HEK293 (cell line): ENCODE results near the gene C7orf57.
A peak's percentile ranks its signal among the peaks of the same experiment; 100 is the strongest.

ENCODE experiments used
- CTCF ChIA-PET: fragments of 350-600 bp; formaldehyde crosslinking; extraction: SDS; loops from one replicate; lab custom pipeline; 2021; ENCODE audit warnings: antibody characterized with exemption; lab: Yijun Ruan, JAX
- POLR2A ChIA-PET: fragments of 300-600 bp; formaldehyde crosslinking; extraction: SDS; loops from one replicate; lab custom pipeline; 2020; ENCODE audit warnings: antibody characterized with exemption, inconsistent platforms; lab: Yijun Ruan, JAX
- H3K27ac ChIP-seq: fragments of 200-500 bp; sonication (Bioruptor generic); 2 replicates; pipeline ENCODE4 v1.5.1; 2014; ENCODE audit warnings: low read depth, low read length, control low read depth, inconsistent platforms; ENCODE audit errors: extremely low read depth
- H3K36me3 ChIP-seq, 2 experiments: fragments of 200-500 bp in 1 of 2; sonication (Bioruptor generic) in 1 of 2; 1 replicate in 1 of 2; 2 replicates in 1 of 2; pipeline ENCODE4 v1.5.1; 2014 to 2017; ENCODE audit warnings: inconsistent platforms in 2 of 2, low read length in 2 of 2; ENCODE audit not compliant: control insufficient read depth in 2 of 2, insufficient read depth in 1 of 2
- H3K4me1 ChIP-seq: fragments of 200-500 bp; sonication (Bioruptor generic); 2 replicates; pipeline ENCODE4 v1.5.1; 2014; ENCODE audit warnings: mild to moderate bottlenecking, low read length, inconsistent platforms; ENCODE audit not compliant: control insufficient read depth, insufficient read depth
- H3K4me3 ChIP-seq: 2 replicates; pipeline ENCODE4 v1.5.1; 2011; ENCODE audit warnings: low read depth, mild to moderate bottlenecking, control low read depth, low read length, moderate library complexity
- H3K9me3 ChIP-seq: fragments of 200-500 bp; sonication (Bioruptor generic); 2 replicates; pipeline ENCODE4 v1.5.1; 2014; ENCODE audit warnings: low read depth, low read length, inconsistent platforms; ENCODE audit not compliant: control insufficient read depth, insufficient read depth
- GLIS1 ChIP-seq: fragments of 450-650 bp; formaldehyde crosslinking; IDR thresholded peaks from 2 replicates; pipeline ENCODE4 v1.5.1; 2016; ENCODE audit warnings: missing biosample characterization, missing genetic modification characterization
- KLF17 ChIP-seq: fragments of 450-650 bp; formaldehyde crosslinking; IDR thresholded peaks from 2 replicates; pipeline ENCODE4 v1.5.1; 2016; ENCODE audit warnings: missing biosample characterization, missing genetic modification characterization
- PRDM6 ChIP-seq: fragments of 450-650 bp; formaldehyde crosslinking; IDR thresholded peaks from 2 replicates; pipeline ENCODE4 v1.5.1; 2017; ENCODE audit warnings: missing biosample characterization, missing genetic modification characterization
- SP3 ChIP-seq: fragments of 450-650 bp; formaldehyde crosslinking; IDR thresholded peaks from 2 replicates; pipeline ENCODE4 v1.5.1; 2016; ENCODE audit warnings: missing biosample characterization, missing genetic modification characterization
- SP7 ChIP-seq: fragments of 450-650 bp; formaldehyde crosslinking; IDR thresholded peaks from 2 replicates; pipeline ENCODE4 v1.5.1; 2016; ENCODE audit warnings: missing biosample characterization, missing genetic modification characterization
- ZBTB44 ChIP-seq: fragments of 450-650 bp; IDR thresholded peaks from 2 replicates; pipeline ENCODE4 v1.5.1; 2018; ENCODE audit warnings: missing biosample characterization, mild to moderate bottlenecking, missing genetic modification characterization
- ZBTB48 ChIP-seq: fragments of 450-650 bp; formaldehyde crosslinking; IDR thresholded peaks from 2 replicates; pipeline ENCODE4 v1.5.1; 2016; ENCODE audit warnings: missing biosample characterization, missing genetic modification characterization
- ZBTB49 ChIP-seq: fragments of 450-650 bp; formaldehyde crosslinking; IDR thresholded peaks from 2 replicates; pipeline ENCODE4 v1.5.1; 2016; ENCODE audit warnings: missing biosample characterization, missing genetic modification characterization, low read depth
- ZEB2 ChIP-seq: fragments of 450-650 bp; formaldehyde crosslinking; IDR thresholded peaks from 2 replicates; pipeline ENCODE4 v1.5.1; 2016; ENCODE audit warnings: missing biosample characterization, missing genetic modification characterization
- ZFP69B ChIP-seq: fragments of 450-650 bp; formaldehyde crosslinking; IDR thresholded peaks from 2 replicates; pipeline ENCODE4 v1.5.1; 2016; ENCODE audit warnings: missing biosample characterization, missing genetic modification characterization
- ZNF157 ChIP-seq: fragments of 450-650 bp; formaldehyde crosslinking; IDR thresholded peaks from 2 replicates; pipeline ENCODE4 v1.5.1; 2016; ENCODE audit warnings: missing biosample characterization, missing genetic modification characterization
- ZNF184 ChIP-seq: fragments of 450-650 bp; IDR thresholded peaks from 2 replicates; pipeline ENCODE4 v1.5.1; 2018; ENCODE audit warnings: missing biosample characterization, mild to moderate bottlenecking, missing genetic modification characterization
- ZNF2 ChIP-seq: fragments of 450-650 bp; formaldehyde crosslinking; IDR thresholded peaks from 2 replicates; pipeline ENCODE4 v1.5.1; 2016; ENCODE audit warnings: missing biosample characterization, missing genetic modification characterization
- ZNF211 ChIP-seq: fragments of 450-650 bp; formaldehyde crosslinking; IDR thresholded peaks from 2 replicates; pipeline ENCODE4 v1.5.1; 2016; ENCODE audit warnings: low read depth, missing biosample characterization, missing genetic modification characterization
- ZNF23 ChIP-seq: fragments of 450-650 bp; formaldehyde crosslinking; IDR thresholded peaks from 2 replicates; pipeline ENCODE4 v1.5.1; 2016; ENCODE audit warnings: missing biosample characterization, missing genetic modification characterization, borderline replicate concordance
- ZNF24 ChIP-seq: fragments of 450-650 bp; formaldehyde crosslinking; IDR thresholded peaks from 2 replicates; pipeline ENCODE4 v1.5.1; 2016; ENCODE audit warnings: missing biosample characterization, missing genetic modification characterization
- ZNF248 ChIP-seq: fragments of 450-650 bp; formaldehyde crosslinking; IDR thresholded peaks from 2 replicates; pipeline ENCODE4 v1.5.1; 2017; ENCODE audit warnings: missing biosample characterization, missing genetic modification characterization
- ZNF324 ChIP-seq: fragments of 450-650 bp; formaldehyde crosslinking; IDR thresholded peaks from 2 replicates; pipeline ENCODE4 v1.5.1; 2016; ENCODE audit warnings: missing biosample characterization, missing genetic modification characterization
- ZNF341 ChIP-seq: fragments of 450-650 bp; formaldehyde crosslinking; IDR thresholded peaks from 2 replicates; pipeline ENCODE4; 2016; ENCODE audit warnings: low read depth, missing biosample characterization, missing genetic modification characterization
- ZNF354C ChIP-seq: fragments of 450-650 bp; formaldehyde crosslinking; IDR thresholded peaks from 2 replicates; pipeline ENCODE4 v1.5.1; 2016; ENCODE audit warnings: missing biosample characterization, missing genetic modification characterization, low read depth, borderline replicate concordance
- ZNF366 ChIP-seq: fragments of 450-650 bp; formaldehyde crosslinking; conservative IDR thresholded peaks from 2 replicates; pipeline ENCODE4 v1.5.1; 2016; ENCODE audit warnings: missing biosample characterization, missing genetic modification characterization
- ZNF394 ChIP-seq: fragments of 450-650 bp; formaldehyde crosslinking; IDR thresholded peaks from 2 replicates; pipeline ENCODE4 v1.5.1; 2016; ENCODE audit warnings: missing biosample characterization, missing genetic modification characterization, mild to moderate bottlenecking, moderate library complexity, borderline replicate concordance
- ZNF555 ChIP-seq: fragments of 450-650 bp; formaldehyde crosslinking; conservative IDR thresholded peaks from 2 replicates; pipeline ENCODE4 v1.5.1; 2017; ENCODE audit warnings: missing biosample characterization, mild to moderate bottlenecking, missing genetic modification characterization, inconsistent platforms
- ZNF621 ChIP-seq: fragments of 450-650 bp; formaldehyde crosslinking; IDR thresholded peaks from 2 replicates; pipeline ENCODE4 v1.5.1; 2017; ENCODE audit warnings: missing biosample characterization, missing genetic modification characterization
- ZSCAN23 ChIP-seq: fragments of 450-650 bp; formaldehyde crosslinking; IDR thresholded peaks from 2 replicates; pipeline ENCODE4 v1.5.1; 2016; ENCODE audit warnings: missing biosample characterization, missing genetic modification characterization

Gene C7orf57

GRCh38 chr7:48074204-48074654, 38.9 kb downstream of the C7orf57 start:
- H3K9me3 ChIP-seq = no peaks in the 10 kb centered on the region
- H3K36me3 ChIP-seq = no peaks in the 10 kb centered on the region
- H3K4me3 ChIP-seq = no peak overlapping the region
- ChIA-PET CTCF (no interaction called here), POLR2A (interaction anchor here (1.2 kb wide), 1 partner anchor 14 kb away, joined by 4 read pairs; no protein-coding TSS in a partner anchor)
- no peak overlapping the region for H3K27ac ChIP-seq
- H3K4me1 ChIP-seq = no peaks in the 10 kb centered on the region
- no peak for TF ChIP-seq ZNF621
- no peak for TF ChIP-seq ZNF324 (tag by site-specific recombination)
- no peak for TF ChIP-seq ZFP69B (tag by site-specific recombination)
- TF ChIP-seq ZNF184 (tag by site-specific recombination) = no peak
- peak; percentile 56; the same call in 1 of the 2 replicates for TF ChIP-seq ZNF366 (tag by site-specific recombination)
- peak; percentile 22; the same call in 1 of the 2 replicates for TF ChIP-seq SP3
- TF ChIP-seq SP7 (tag by site-specific recombination) = no peak
- no peak for TF ChIP-seq ZNF394 (tag by site-specific recombination)

- no peak for TF ChIP-seq ZNF354C (tag by site-specific recombination)
- no peak for TF ChIP-seq ZNF2 (tag by site-specific recombination)
- no peak for TF ChIP-seq ZBTB48 (tag by site-specific recombination)
- TF ChIP-seq ZEB2 (tag by site-specific recombination) = no peak
- no peak for TF ChIP-seq GLIS1 (tag by site-specific recombination)
- TF ChIP-seq ZNF23 (tag by site-specific recombination) = no peak
- TF ChIP-seq ZNF157 (tag by site-specific recombination) = no peak
- H3K36me3 ChIP-seq = no peaks in the 10 kb centered on the region
- H3K4me3 ChIP-seq = no peak overlapping the region
- ChIA-PET CTCF (interaction anchor here (1.2 kb wide), 1 partner anchor 86 kb away, joined by 3 read pairs; no protein-coding TSS in a partner anchor), POLR2A (interaction anchor here (3.4 kb wide), 1 partner anchor 11 kb away, joined by 12 read pairs; the partner anchor contains the start of gene UPP1)
- no peaks in the 10 kb centered on the region for H3K9me3 ChIP-seq
- H3K27ac ChIP-seq = no peak overlapping the region
- no peaks in the 10 kb centered on the region for H3K4me1 ChIP-seq
These were observed 42.1 kb downstream of the C7orf57 start for GRCh38 chr7:48077423-48077822.

- Histone ChIP-seq H3K27ac (no peak overlapping the region), H3K4me1 (no peaks in the 10 kb centered on the region), H3K9me3 (no peaks in the 10 kb centered on the region), H3K4me3 (no peak overlapping the region), H3K36me3 (no peaks in the 10 kb centered on the region)
- CTCF ChIA-PET = interaction anchor here (0.6 to 0.7 kb wide), 2 partner anchors 14 to 62 kb away, joined by 3 to 9 read pairs; no protein-coding TSS in a partner anchor
- POLR2A ChIA-PET = interaction anchor here (3.4 kb wide), 1 partner anchor 10 kb away, joined by 12 read pairs; the partner anchor contains the start of gene UPP1
- TF ChIP-seq PRDM6 (tag by site-specific recombination) = peak; percentile 73
- TF ChIP-seq ZNF23 (tag by site-specific recombination) = no peak
- TF ChIP-seq ZNF341 (tag by site-specific recombination) = no peak
- TF ChIP-seq ZBTB44 (tag by site-specific recombination) = 0 out of 2 replicates have a peak, but pooled peaks have one; percentile 39
- no peak for TF ChIP-seq ZNF2 (tag by site-specific recombination)
- no peak for TF ChIP-seq ZNF555 (tag by site-specific recombination)
- no peak for TF ChIP-seq ZNF248 (tag by site-specific recombination)
- TF ChIP-seq KLF17 (tag by site-specific recombination) = no peak
- TF ChIP-seq ZNF394 (tag by site-specific recombination) = no peak
- TF ChIP-seq ZBTB49 (tag by site-specific recombination) = no peak
- TF ChIP-seq ZNF211 (tag by site-specific recombination) = no peak
- TF ChIP-seq ZSCAN23 = no peak
- TF ChIP-seq ZNF24 = 0 out of 2 replicates have a peak, but pooled peaks have one; percentile 44
These were observed 43.1 kb downstream of the C7orf57 start for GRCh38 chr7:48078470-48078869.
